Right forelimb (tissue), 1 donor: ENCODE measurements around the gene STC2.
A peak's percentile ranks its signal among the peaks of the same experiment; 100 is the strongest.

Source experiments
- DNase-seq: peaks from one replicate; pipeline ENCODE4 v3.0.0-alpha.2; 2018

The STC2 gene

DNA sequence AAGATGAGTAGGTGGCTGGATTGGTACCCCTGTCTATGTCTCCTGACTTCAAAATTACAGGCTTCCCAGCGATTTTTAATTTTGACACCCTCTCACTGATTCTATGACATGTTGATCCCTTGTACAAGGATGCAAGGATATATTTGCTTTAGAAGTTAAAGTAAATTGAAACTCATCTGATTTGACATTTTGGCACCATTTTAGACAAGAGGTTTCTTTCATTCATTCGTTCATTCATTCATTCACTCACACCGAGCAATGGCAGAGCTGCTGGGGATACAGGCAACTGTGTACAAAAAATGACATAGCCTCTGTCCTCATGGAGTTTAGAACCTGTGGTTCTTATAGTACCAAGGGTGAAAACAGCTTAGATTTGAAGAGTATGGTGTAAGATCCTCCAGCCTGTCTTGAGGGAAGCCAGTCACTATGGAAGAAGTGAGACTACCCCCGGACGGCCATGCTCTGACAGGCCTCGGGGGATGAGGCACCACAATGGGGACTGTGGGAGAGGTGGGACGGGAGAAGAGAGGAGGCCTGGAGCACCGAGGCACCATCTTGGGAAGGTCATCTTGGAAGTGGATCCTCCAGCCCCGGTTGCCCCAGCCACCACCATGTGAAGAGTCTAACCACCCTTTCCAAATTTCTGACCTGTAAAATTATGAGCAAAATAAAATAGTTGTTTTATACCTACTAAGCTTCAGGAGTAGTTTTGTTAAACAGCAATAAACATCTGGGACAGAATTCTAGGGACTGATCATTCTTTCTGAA is 16.2 kb downstream of the STC2 start:
- peak; percentile 25 for DNase-seq

GRCh38 chr5:173310861-173311785 is 17.1 kb downstream of the STC2 start:
- DNase-seq = peak; percentile 56

GRCh38 chr5:173310218-173310769 is 17.9 kb downstream of the STC2 start:
- DNase-seq = no peak

DNA sequence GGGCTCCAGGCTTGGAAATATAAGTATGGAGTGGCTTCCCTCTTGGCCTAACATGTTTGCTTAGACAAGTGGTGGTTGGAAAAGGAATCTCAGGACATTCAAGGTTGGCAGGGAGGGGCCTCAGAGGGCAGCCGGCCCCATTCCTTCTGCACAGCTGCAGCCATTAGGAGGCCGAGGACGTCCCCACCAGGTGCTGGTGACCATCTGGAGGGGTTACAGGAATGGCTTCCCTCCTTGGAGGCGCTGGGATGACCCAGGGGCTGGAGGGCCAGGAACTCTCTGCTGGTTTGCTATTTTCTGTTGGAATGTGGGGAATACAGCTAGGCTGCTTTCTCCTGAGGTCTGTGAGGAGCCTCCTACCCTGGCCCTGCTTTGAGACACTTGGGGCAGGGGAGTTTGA is 18.5 kb downstream of the STC2 start:
- DNase-seq = peak; percentile 39

- DNase-seq = no peak
These were observed 20.0 kb downstream of the STC2 start for GRCh38 chr5:173308226-173308625.

DNA sequence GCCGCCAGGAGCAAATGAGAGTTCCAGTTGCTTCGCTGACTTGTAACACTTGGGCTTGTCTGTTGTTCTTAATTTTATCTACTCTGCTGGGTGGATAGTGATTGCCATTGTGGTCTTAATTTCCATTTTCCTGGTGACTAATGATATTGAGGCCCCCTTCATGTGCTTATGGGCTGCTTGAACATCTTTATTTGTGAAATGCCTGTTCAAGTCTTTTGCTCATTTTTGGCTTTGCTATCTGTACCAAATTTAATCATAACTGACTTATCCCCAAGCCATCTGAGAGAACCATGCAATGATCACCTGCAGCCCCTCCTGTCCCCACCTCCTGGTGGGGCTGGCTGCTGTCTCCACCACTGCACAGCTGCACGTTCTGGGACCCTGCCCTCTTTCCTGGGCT is 20.5 kb downstream of the STC2 start:
- DNase-seq = no peak

GRCh38 chr5:173306695-173307094 is 21.5 kb downstream of the STC2 start:
- no peak for DNase-seq

DNA sequence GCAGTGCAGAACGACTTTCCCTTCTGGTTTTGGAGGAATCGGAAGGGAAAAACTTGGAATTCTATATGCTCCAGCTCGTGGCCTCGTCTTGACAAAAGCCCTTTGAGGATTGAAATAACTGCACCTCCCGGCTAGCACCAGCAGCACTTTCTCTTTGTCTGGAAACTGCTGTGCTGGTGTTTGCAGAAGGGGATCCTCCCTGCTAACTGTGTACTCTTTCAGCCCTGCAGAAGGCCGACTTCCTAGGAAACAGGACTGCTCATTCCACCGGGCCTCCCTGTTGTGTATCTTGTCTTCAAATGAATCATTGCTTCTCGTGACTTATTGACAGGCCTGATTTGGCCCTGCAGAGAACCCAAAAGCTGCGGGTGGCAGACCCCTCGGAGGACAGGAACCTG is 23.6 kb downstream of the STC2 start:
- DNase-seq = peak; percentile 34

- peak; percentile 40 for DNase-seq
These were observed 24.2 kb downstream of the STC2 start for GRCh38 chr5:173303878-173304590.

DNA sequence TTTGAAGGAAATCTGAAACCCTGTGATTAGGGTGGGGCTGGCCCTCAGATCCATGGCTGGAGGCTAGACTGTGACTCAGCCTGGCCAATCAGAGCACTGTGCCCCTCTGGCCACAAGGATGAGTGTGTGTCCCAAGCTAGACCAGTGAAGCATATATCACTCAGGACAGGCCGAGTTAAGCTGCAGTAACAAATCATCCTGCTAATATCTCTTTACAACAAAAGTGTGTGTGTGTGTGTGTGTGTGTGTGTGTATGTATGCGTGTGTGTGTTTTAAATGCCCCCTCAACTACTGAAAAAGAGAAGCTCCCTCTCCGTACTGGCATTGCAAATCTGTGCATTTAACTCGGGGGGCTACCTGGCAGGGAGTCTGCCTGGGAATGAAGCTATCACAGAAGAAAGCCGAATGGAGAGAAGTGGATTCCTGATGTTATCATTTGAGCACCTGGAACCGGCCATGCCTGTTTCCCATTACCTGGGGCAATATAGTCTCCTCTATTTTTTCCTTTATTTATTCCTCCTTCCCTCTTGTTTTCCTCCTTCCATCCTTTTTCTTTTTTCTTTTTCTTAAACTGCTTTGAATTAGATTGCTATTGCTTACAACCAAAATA is 25.6 kb downstream of the STC2 start:
- no peak for DNase-seq

DNA sequence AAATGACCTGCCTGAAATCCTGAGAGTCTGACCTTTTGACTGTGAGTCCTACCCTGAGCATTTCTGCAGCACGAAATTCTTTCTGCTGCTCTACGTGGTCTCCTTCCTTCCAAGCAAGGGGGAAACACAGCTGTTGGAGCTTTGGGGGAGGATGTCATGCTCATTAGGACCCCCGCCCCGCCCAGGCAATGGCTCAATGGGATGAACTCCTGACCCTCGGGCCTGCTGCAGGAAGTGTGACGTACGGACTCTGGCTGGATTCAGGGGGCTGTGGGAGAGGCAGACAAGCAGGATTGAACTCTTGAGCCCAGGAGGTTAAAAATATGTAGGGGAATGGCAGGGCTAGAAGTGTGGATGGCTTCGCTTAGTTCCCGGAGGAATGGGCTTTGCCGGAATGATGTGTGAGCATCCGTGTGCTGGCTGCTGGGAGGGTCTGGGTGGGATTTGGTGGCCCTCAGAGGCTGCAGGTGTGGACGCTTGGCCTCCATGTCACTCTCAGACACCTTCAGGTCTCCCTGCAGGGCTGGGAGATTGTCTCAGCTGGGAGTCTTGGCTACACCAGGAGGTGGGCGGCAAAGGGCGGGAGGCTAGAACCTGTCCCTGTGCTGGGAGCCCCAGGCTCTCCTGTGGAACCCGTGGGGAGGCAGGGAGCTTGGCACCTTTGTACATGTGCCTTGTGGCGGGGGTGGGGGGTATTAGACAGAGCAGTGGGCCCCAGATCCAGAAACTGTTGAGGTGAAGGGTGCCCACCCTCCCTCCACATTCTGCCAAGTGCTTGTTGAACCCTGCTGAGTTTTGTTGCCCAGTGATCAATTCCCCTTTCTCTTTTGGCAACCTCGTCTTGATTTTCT is 26.3 kb downstream of the STC2 start:
- peak; percentile 81 for DNase-seq

- DNase-seq = no peak
These were observed 27.7 kb downstream of the STC2 start for GRCh38 chr5:173300389-173301047.

- no peak for DNase-seq
These were observed 28.4 kb downstream of the STC2 start for GRCh38 chr5:173299820-173300219.

- DNase-seq = no peak
These were observed 29.8 kb downstream of the STC2 start for GRCh38 chr5:173298213-173298926.

DNA sequence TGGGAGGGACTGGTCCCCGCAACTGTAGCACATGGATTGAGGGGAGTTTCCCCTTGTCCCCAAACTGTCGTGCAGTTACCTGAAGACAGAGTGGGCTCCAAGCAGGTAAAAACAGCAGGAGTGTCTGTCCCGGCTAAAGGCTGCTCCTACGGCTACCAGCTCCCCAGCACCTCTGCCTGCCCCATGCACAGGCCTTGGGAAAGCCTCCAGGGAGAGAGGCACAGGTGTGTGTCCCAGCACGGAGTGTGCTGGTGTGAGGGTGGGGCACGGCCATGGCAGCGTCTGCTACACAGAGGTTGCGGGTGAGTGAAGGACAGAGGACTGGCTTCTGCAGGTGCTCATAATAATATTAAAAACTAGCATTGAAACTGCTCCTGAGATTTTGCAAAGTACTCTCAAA is 30.4 kb downstream of the STC2 start:
- DNase-seq = no peak

DNA sequence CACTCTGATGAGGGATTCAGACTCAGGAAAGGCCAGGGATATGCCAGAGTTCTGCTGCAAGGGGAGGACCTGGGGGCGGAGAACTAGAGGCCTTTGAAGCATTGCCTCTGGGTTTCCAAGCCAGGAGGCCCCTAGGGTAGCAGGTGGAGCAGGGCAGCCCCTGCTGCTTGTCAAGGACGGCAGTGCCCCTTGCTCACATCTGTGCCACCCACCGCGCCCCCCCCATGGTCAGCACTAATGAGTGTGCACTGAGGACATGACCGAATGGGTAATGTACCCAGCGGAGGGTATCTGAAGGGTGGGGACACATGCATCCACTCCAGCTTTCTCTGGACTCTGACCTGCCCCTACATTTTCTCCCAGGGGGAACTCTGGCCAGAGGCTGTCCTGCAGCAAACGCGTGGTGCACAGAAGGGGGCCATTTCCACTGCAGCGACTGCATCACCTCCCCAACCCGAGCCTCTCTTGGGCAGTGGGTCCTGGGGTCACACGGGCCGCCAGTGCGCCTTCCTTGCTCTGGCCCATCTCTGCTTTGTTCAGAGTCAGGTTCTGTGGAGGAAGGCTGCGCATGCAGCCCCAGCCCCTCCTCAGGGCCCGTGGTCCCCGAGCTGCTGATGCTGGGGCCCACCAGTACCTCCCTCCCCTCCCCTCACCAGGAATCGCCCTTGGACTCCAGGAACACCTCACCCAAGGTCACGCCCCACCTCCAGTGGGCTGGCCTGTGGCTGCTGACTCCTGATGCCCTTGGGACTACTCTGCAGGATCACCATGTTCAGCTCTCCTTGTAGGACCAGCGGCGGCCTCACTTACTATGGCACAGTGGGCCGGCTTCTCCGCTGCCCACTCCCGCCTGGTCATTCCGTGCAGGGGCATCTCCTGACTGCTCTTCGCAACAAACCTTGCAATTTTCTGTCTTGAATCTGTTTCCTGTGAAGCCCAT is 31.2 kb downstream of the STC2 start:
- no peak for DNase-seq

DNA sequence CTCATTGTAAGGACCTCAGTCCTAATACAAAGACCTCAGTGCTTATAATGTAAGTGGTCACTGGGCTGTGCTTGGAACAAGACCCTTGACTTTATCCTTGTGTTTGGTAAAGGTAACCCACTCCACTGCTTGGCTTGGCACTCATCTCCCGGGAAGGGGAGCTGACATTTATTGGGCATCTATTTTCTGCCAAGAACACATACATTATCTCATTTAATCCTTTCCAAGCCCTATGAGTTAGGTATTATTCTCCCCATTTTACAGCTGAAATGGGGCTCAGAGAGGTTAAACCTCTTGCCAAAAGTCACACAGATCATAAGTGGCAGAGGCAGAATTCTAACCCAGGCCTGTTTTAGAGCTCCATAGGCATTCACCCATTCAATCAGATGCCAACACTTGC is 32.4 kb downstream of the STC2 start:
- DNase-seq = no peak

DNA sequence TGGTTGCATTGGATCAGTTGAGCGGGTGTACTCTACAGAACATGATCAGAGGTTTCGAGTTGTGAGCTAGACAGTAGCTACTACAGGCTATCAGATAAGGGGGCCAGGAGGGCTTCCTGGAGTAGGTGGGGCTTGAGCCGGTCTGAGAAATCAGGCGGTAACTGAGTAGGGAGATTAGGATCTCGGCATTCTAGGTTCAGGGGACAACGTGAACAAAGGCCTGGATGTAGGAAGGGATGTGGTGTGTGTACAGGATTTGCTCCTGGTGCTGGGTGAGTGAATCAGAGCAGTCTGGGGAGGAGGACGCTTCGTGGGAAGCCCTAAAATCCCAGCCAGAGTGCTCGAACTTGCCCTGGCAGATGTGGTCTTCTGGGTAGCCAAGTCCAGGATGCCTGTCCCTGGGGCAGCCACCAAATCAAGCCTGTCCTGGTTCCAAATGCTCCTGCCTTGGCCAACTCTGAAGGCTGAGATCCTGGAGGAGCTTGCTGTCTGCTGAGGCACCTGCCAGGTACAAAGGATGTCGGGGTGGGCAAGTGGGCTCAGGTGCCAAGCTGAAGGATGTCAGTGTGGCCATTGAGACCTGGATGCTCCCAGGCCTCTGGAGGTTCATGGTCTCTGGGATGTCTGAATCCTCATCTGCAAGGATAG is 33.4 kb downstream of the STC2 start:
- no peak for DNase-seq
